Body of pancreas (tissue), 4 donors: ENCODE measurements around the gene ATP6V0A1. TPM values are rescaled to one million over a fixed set of nuclear protein-coding genes. Genes with fewer than 3 reads are reported as not detected.

ENCODE experiments used
- ATAC-seq: fragments of 150-250 bp; one replicate; pipeline ENCODE4 v1.9.1; 2016
- DNase-seq, 4 donors: peaks; one replicate each; pipeline ENCODE4 v3.0.0-alpha.2; 2019
- H3K27ac ChIP-seq, 4 donors: fragments of 200-600 bp; sonication (generic); 1 replicate in 3 of 4; 2 replicates in 1 of 4; pipeline versions ENCODE4 v1.5.1 to v1.6.1; 2016 to 2019; ENCODE audit warnings: mild to moderate bottlenecking in 1 of 4, mixed read lengths in 1 of 4, moderate library complexity in 1 of 4
- H3K27me3 ChIP-seq, 2 donors: fragments of 200-600 bp; sonication (generic); one replicate each; pipeline ENCODE4 v1.6.0; 2016; ENCODE audit warnings: mild to moderate bottlenecking in 1 of 2
- H3K36me3 ChIP-seq, 2 donors: fragments of 200-600 bp; sonication (generic); replicated peaks in 1 of 2; 2 replicates each; pipeline ENCODE4 v1.5.1; 2016; ENCODE audit warnings: low read depth in 2 of 2; ENCODE audit not compliant: insufficient read depth in 1 of 2
- H3K4me1 ChIP-seq: fragments of 200-600 bp; sonication (generic); one replicate; pipeline ENCODE4 v1.6.0; 2016
- H3K4me3 ChIP-seq, 2 donors: fragments of 200-600 bp; sonication (generic); 1 replicate in 1 of 2; 2 replicates in 1 of 2; pipeline ENCODE4 v1.5.1; 2016 to 2019
- H3K9me3 ChIP-seq, 3 donors: fragments of 200-600 bp; sonication (generic); 1 replicate in 2 of 3; 2 replicates in 1 of 3; pipeline ENCODE4 v1.5.1; 2016
- POLR2A ChIP-seq, 3 donors: fragments of 450-650 bp; IDR thresholded peaks; one replicate each; pipeline ENCODE4 v1.6.1; 2016; ENCODE audit warnings: antibody characterized with exemption in 3 of 3, mild to moderate bottlenecking in 2 of 3
- WGBS, 2 donors: methylation state at CpG; one replicate each; pipeline ENCODE4 v1.1.5; 2017; 5-methylcytosine and 5-hydroxymethylcytosine counted together
- intact Hi-C: fragments of 100-400 bp; cut with DNase I; formaldehyde crosslinking; loops from one replicate; pipeline ENCODE4 v1.15.1; 2023
- microRNA-seq, 2 donors: library from miRNA; unstranded; fragments of <30 nt; microRNA quantifications; one replicate each; pipeline ENCODE4, GENCODE V29; 2016; ENCODE audit warnings: borderline number of aligned reads in 2 of 2, borderline replicate concordance in 2 of 2
- small RNA-seq: library from RNA; depleted of rRNA; stranded (forward); fragments of <200 nt; gene quantifications from one replicate; pipeline ENCODE3, GENCODE V24; 2016
- total RNA-seq, 2 donors: library from RNA; depleted of rRNA; stranded (reverse); fragments of >200 nt; gene quantifications; one replicate each; pipeline ENCODE4 v1.1.0, GENCODE V29; 2016
- TF ChIP-seq, protein P1 (sequence below), 7 experiments: fragments of 450-650 bp in 4 of 7; fragments of 200-600 bp in 3 of 7; sonication (generic) in 3 of 7; IDR thresholded peaks; one replicate each; pipeline ENCODE4 v1.5.1; 2016 to 2019; ENCODE audit warnings: antibody characterized with exemption in 7 of 7

ATP6V0A1 gene
- total RNA-seq, 2 donors from 2014 or later: 35.5 to 71.5 TPM

DNA sequence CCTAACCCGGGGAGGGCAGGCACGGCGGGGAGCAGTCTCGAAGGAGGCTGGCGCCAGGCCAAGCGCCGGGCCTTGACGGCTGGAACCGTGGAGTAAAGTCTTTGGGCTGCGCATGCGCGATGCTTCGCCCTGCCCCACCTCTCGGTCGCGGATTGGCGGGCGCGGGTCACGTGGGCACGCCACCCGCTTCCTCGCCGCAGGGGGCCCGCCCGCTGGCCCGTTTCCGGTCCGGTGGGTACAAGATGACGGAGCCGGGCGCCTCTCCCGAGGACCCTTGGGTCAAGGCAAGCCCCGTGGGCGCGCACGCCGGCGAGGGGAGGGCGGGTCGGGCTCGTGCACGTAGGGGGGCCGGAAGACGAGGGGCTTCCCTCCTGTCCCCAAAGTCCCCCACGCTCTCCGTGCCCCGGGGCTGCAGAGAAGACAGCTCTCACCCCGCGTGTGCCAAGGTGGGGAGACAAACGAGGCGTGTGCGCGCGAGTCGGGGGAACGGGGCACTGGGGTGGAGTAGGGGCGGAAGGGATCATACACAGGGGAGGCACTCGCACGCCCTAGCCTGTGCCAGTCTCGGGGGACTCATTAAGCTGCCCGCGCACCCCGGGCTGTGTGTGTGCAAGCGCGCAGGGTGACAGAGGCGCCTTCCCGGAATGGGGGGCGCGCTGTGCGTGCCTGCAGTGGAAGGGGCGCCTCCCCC is 108.3 kb downstream of the ATP6V0A1 start, which contains the start of gene MLX:
MLX (plus strand) TSS at position 218 of the 691 bp plus-strand sequence; CDS start at position 243, 25 bp downstream.
- H3K4me1 ChIP-seq: peaks cover 69% of the 10 kb centered on the region
- peak; percentile 81 for ATAC-seq
- no peaks in the 10 kb centered on the region for H3K9me3 ChIP-seq
- intact Hi-C loops: no loop called here
- no peaks in the 10 kb centered on the region for H3K27me3 ChIP-seq
- H3K4me3 ChIP-seq: peak within 1 kb of the TSS; percentile 39 to 67
- H3K36me3 ChIP-seq: peaks cover 7 to 34% of the 10 kb centered on the region in 2 donors
- H3K27ac ChIP-seq: peak within 1 kb of the TSS; percentile 79 to 96 (median 94)
- peak; percentile 95 to 97 (median 96) for DNase-seq
- WGBS, 2 donors: 1% methylated on average over 23 to 71 of the region's 72 CpGs
- TF ChIP-seq, protein P1, sequence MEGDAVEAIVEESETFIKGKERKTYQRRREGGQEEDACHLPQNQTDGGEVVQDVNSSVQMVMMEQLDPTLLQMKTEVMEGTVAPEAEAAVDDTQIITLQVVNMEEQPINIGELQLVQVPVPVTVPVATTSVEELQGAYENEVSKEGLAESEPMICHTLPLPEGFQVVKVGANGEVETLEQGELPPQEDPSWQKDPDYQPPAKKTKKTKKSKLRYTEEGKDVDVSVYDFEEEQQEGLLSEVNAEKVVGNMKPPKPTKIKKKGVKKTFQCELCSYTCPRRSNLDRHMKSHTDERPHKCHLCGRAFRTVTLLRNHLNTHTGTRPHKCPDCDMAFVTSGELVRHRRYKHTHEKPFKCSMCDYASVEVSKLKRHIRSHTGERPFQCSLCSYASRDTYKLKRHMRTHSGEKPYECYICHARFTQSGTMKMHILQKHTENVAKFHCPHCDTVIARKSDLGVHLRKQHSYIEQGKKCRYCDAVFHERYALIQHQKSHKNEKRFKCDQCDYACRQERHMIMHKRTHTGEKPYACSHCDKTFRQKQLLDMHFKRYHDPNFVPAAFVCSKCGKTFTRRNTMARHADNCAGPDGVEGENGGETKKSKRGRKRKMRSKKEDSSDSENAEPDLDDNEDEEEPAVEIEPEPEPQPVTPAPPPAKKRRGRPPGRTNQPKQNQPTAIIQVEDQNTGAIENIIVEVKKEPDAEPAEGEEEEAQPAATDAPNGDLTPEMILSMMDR (IDR thresholded peaks at IDR 0.05): no peak
- TF ChIP-seq POLR2A (IDR thresholded peaks at IDR 0.05): peak; percentile 14 to 44 (median 30)

DNA sequence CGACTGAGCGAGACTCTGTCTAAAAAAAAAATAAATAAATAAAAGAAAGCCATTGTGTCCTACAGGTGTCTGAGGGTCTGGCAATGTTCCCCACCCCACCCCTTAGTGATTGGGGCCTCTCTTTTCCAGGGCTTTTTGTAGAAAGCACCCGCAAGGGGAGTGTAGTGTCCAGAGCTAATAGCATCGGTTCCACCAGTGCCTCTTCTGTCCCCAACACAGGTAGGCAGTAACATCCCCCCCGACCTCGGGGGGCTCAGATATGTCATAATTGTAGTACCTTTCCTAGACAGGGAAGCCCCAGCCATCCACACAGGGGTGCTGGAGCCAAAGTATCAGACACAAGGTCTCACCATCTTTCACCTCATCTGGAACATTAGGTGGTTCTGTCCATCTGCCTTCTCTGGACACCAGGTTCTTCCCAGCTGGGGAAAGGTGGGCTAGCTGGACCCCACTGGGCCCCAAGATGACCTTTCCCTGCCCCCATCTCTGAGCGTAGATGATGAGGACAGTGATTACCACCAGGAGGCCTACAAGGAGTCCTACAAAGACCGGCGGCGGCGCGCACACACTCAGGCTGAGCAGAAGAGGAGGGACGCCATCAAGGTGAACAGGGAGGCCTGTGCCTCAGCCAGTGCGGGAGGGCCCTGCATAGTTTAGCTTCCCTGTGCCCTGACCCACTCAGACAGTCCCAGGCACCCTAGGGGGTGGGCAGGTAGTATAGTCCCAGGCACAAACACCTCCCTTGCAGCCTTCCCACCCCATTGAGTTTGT is 109.8 kb downstream of the ATP6V0A1 start:
- no peaks in the 10 kb centered on the region for H3K27me3 ChIP-seq
- DNase-seq: no peak
- H3K4me3 ChIP-seq: no peak overlapping the region

DNA sequence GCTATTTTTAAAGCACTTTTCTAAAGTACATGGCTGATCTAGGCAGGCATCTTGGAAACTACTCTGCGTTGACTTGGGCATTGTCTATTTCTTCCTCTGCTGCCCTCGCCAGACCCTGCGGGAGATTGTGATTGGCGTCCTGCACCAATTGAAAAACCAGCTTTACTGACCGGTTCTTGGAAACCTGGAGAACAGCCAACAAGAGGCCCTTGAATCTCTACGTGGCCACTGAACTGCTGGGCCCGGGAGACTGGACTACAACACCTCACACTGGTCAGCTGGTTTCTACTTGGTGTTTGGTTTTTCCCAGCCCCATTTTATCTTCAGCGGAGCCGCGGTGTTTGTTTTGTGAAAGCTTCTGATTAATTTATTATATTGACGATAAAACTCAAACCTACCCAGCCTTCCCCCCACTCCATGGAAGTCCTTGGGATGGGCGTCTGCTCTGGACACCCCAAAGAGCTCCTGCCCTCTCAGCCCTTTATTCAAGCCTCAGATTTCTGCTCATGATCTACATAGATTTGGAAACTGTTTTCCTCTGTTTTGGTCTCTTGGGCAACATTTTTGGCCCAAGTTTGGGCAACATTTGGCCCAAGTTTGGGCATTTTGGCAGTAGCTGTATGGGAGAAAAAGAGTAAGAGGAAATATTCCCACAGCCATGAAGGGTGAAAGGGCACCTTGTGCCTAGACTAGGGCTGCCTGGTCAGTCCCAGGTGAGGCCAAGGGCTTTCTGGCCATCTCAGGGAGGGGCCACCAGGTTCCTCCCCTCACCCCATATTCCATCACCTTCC is 113.0 kb downstream of the ATP6V0A1 start:
- no peak for TF ChIP-seq POLR2A (IDR thresholded peaks at IDR 0.05)
- TF ChIP-seq, protein P1 (IDR thresholded peaks at IDR 0.05): no peak
- no peak overlapping the region for H3K4me3 ChIP-seq
- no peaks in the 10 kb centered on the region for H3K27me3 ChIP-seq
- H3K4me1 ChIP-seq: peaks cover 43% of the 10 kb centered on the region
- intact Hi-C loops: no loop called here
- 19 to 30% methylated on average over 12 of the region's 12 CpGs for WGBS, 2 donors
- H3K36me3 ChIP-seq: peaks cover 7 to 29% of the 10 kb centered on the region in 2 donors
- ATAC-seq (no peak), DNase-seq (peak; percentile 59 to 84 (median 80))
- H3K9me3 ChIP-seq: no peaks in the 10 kb centered on the region
- peak overlapping the region; percentile 15 to 56 (median 26) for H3K27ac ChIP-seq

More for the DNA sequence above, 109.8 kb downstream of the ATP6V0A1 start:
- peak overlapping the region in 2 of 4 donors; percentile 5 to 95 for H3K27ac ChIP-seq
- intact Hi-C loops: no loop called here
- H3K9me3 ChIP-seq: no peaks in the 10 kb centered on the region
- 90 to 92% methylated on average over 14 of the region's 14 CpGs for WGBS, 2 donors
- peaks cover 64% of the 10 kb centered on the region for H3K4me1 ChIP-seq
- TF ChIP-seq, protein P1 (IDR thresholded peaks at IDR 0.05): no peak
- TF ChIP-seq POLR2A (IDR thresholded peaks at IDR 0.05): no peak
- H3K36me3 ChIP-seq: peaks cover 7 to 39% of the 10 kb centered on the region in 2 donors
- ATAC-seq: no peak

Small RNA genes within 50 kb of the gene (microRNA-seq; reads per million reads assigned to microRNA genes)
- gene MIR5010: 2.7 to 7.0 reads per million in 2 donors
- 0.47 to 0.90 reads per million in 2 donors for gene MIR548AT

Small RNA genes within 50 kb of the gene (small RNA-seq; reads per million reads assigned to genes)
- gene MIR548AT: not detected
- gene RNU7-97P: not detected

Other genes with a start within 250 kb of the ATP6V0A1 start
- gene STAT5B, start 182.5 kb upstream of the ATP6V0A1 start, total RNA-seq: 10 to 100 TPM; 35.3 TPM
- gene STAT5A, start 170.4 kb upstream of the ATP6V0A1 start, total RNA-seq: 10 to 100 TPM; 25.2 to 52.1 TPM
- gene STAT3, start 70.4 kb upstream of the ATP6V0A1 start, total RNA-seq: 10 to 100 TPM; 79.4 to 99.5 TPM
- gene CAVIN1, start 35.6 kb upstream of the ATP6V0A1 start, total RNA-seq: 10 to 100 TPM; 63.3 to 75.8 TPM
- gene NAGLU, start 77.4 kb downstream of the ATP6V0A1 start, total RNA-seq: 100 to 1,000 TPM in 1 of 2 donors, 10 to 100 TPM in 1; 46.4 to 110 TPM
- gene HSD17B1, start 94.0 kb downstream of the ATP6V0A1 start, total RNA-seq: 1 to 10 TPM in 1 of 2 donors, under 1 TPM in 1; 0.78 to 9.2 TPM
- 10 to 100 TPM; 24.1 to 60.6 TPM for gene COASY, start 103.3 kb downstream of the ATP6V0A1 start, total RNA-seq
- 10 to 100 TPM; 24.9 to 28.7 TPM for gene MLX, start 108.2 kb downstream of the ATP6V0A1 start, total RNA-seq
- 1 to 10 TPM in 1 of 2 donors, not detected in 1; 2.1 TPM for gene PSMC3IP, start 118.9 kb downstream of the ATP6V0A1 start, total RNA-seq
- gene RETREG3, start 150.5 kb downstream of the ATP6V0A1 start, total RNA-seq: 10 to 100 TPM; 36.9 to 42.0 TPM
- gene TUBG1, start 150.8 kb downstream of the ATP6V0A1 start, total RNA-seq: 10 to 100 TPM; 17.4 to 23.1 TPM
- 10 to 100 TPM; 64.1 to 80.4 TPM for gene TUBG2, start 200.4 kb downstream of the ATP6V0A1 start, total RNA-seq
- 100 to 1,000 TPM in 1 of 2 donors, 10 to 100 TPM in 1; 63.0 to 105 TPM for gene PLEKHH3, start 218.1 kb downstream of the ATP6V0A1 start, total RNA-seq
- under 1 TPM; 0.78 to 0.99 TPM for gene CCR10, start 223.0 kb downstream of the ATP6V0A1 start, total RNA-seq
- 1 to 10 TPM; 4.9 to 6.7 TPM for gene CNTNAP1, start 223.7 kb downstream of the ATP6V0A1 start, total RNA-seq